Left cardiac atrium (tissue), 4 donors: ENCODE data around the gene GALNT11. TPM values are rescaled to one million over a fixed set of nuclear protein-coding genes. Genes with fewer than 3 reads are reported as not detected.
"Not testable (repeated sequence)": the region's sequence is repeated elsewhere in the genome, so short reads cannot be mapped to it uniquely, and the experiment has no call there.

Source experiments
- ATAC-seq, 2 donors: fragments of 200-7000 bp; cut with Tn5 transposase; one replicate each; pipeline ENCODE4 v1.9.1; 2020; ENCODE audit warnings: mild to moderate bottlenecking in 2 of 2, moderate library complexity in 2 of 2
- DNase-seq: peaks from one replicate; pipeline ENCODE4 v3.0.0-alpha.2; 2020
- intact Hi-C, 2 donors: fragments of 100-400 bp; cut with DNase I; formaldehyde crosslinking; loops; one replicate each; pipeline versions ENCODE4 v1.14.1 to v1.15.1; 2022 to 2023
- long read RNA-seq: library from polyadenylated mRNA; unstranded; transcript quantifications from one replicate; pipeline ENCODE4 v2.0.0, GENCODE V29; 2021
- total RNA-seq, 2 donors: library from RNA; stranded (reverse); fragmentation: NEBNext Ultra II Directional; extraction: Animal tissue kit (Norgen Biotek cat#: 25700); gene quantifications; one replicate each; pipeline ENCODE4 v1.2.1, GENCODE V29; 2021
- donor health status: DM: no; HTN: yes; CAD: no.
- donor health status: DM: no; HTN: yes; CAD: no; lungs with severe emphysema.
- donor health status: DM: yes; HTN: yes; CAD: no.
- donor health status: Dilated cardiomyopathy.

GALNT11 gene
- 10 to 100 TPM; 24.3 to 24.5 TPM for total RNA-seq
- long read RNA-seq, transcript GALNT11-205 (12 exons, 2,727 nt): major isoform, 26 of 41 reads
- long read RNA-seq, partial matches to known transcripts: 7 of 41 reads
- long read RNA-seq, other reads (novel, unspliced or antisense): 8 of 41 reads

GRCh38 chr7:152025077-152025936 is at the start of gene GALNT11:
GALNT11 (plus strand) TSS chr7:152025674; CDS start chr7:152094228, 68,554 bp downstream.
- DNase-seq (peak; percentile 91), ATAC-seq (peak; percentile 99)
- intact Hi-C loops: no loop called here

DNA sequence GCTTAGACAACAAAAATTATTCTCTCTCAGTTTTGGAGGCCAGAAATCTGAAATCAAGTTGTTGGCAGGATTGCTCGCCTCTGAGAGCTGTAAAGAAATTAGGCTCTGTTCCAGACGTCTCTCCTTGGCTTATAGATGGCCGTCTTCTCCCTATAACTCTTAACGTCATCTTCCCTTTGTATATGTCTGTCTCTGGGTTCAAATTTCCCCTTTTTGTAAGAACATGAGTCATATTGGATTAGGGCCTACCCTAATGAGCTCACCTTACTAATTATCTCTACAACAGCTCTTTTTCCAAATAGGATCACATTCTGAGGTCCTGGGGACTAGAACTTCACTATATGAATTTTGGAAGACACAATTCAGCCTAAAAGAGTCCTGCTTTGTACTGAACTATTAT is 46.9 kb upstream of the GALNT11 start:
- no peak for DNase-seq
- intact Hi-C loops: no loop called here
- ATAC-seq: no peak

DNA sequence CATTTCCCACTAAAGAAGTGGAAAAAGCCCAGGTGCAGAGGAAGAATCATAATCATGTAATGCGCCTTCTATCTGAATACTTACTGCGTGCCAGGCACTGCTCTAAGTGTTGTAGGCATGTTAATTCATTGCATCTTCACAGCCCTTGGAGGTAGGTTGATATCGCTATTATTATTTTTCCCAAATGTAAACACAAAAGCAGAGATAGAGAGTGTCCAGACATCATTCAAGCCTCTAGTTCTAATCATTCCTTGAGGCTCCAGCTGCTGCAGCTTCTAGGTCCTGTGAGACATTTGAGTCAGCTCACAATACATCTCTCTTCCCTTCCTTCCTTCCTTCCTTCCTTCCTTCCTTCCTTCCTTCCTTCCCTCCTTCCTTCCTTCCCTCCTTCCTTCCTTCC is 44.3 kb upstream of the GALNT11 start:
- intact Hi-C loops: no loop called here
- DNase-seq (no peak), ATAC-seq (no peak)

DNA sequence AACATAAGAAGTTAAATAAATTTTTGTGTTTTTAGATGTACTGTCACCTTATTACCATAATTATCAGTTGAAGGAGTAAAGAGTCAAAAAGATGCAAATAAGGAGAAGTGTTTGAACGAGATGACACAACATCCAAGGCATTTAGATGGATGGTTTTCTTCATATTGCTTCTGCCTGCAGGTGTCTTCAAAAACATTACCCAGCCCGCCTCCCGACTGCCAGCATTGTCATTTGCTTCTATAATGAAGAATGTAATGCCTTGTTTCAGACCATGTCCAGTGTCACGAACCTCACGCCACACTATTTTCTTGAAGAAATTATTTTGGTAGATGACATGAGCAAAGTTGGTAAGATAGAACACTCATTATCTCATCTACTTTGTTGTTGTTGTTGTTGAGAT is 42.7 kb upstream of the GALNT11 start:
- intact Hi-C loops: no loop called here
- DNase-seq (no peak), ATAC-seq (no peak)

- DNase-seq: no peak
- ATAC-seq: no peak
- intact Hi-C loops: no loop called here
Observed at GRCh38 chr7:151984612-151985011, 40.9 kb upstream of the GALNT11 start.

GRCh38 chr7:151987748-151988529 is 37.5 kb upstream of the GALNT11 start:
- DNase-seq (peak; percentile 46), ATAC-seq (peak; percentile 58 to 91)
- intact Hi-C loops: no loop called here

DNA sequence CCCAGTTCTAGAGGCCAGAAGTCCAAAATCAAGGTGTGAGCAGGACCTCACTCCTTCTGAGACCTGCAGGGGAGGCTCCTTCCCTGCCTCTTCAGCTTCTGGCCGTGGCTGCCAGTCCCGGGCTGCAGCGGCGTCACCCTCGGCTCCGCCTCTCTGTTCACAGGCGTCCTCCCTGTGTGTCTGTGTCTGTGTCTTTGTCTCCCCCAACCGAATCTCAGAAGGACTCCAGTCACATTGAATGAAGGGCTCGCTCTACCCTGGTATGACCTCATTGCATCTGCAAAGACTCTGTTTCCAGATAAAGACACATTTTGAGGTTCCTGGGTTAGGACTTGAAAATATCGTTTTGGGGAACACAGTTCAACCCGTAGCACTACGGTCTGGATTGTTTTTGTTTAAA is 33.1 kb upstream of the GALNT11 start:
- DNase-seq (peak; percentile 57), ATAC-seq (peak; percentile 82 to 89)
- intact Hi-C loops: no loop called here

- intact Hi-C loops: no loop called here
- ATAC-seq: no peak
- no peak for DNase-seq
Observed at GRCh38 chr7:151993977-151994676, 31.3 kb upstream of the GALNT11 start.

DNA sequence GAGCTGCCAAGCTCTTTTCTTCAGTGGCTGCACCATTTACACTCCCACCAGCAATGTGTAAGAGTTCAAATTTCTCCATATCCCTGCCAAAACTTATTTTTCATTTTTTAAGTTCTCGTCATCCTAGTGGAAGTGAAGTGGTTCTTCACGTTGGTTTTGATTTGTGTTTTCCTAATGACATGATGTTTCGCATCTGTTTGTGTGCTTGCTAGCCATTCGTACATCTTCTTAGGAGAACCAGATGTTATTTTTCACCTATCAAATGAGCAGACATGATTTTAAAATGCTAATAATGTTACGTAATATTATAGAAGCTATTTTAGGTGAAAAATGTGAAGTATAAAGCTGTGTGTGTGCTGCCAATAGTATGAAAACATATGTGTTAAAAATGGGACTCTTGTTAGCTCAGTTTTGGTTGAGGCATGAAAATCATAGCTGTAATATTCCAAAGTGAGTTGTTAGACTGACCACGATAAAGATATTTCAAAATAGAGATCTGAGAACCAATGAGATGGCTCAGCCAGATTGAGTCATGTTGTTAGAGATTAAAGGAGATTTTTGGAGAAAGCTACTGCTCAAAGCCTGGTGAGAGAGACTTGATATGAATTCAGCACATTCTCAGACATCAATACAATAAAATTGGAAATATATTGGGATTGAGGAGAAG is 25.9 kb upstream of the GALNT11 start:
- DNase-seq: no peak
- intact Hi-C loops: no loop called here
- ATAC-seq: peak in 1 of 2 donors; percentile 70

- ATAC-seq (peak in 1 of 2 donors; percentile 38), DNase-seq (no peak)
- intact Hi-C loops: no loop called here
Observed at GRCh38 chr7:152000191-152000590, 25.3 kb upstream of the GALNT11 start.

- intact Hi-C loops: no loop called here
- ATAC-seq (no peak), DNase-seq (no peak)
Observed at GRCh38 chr7:152006336-152006735, 19.1 kb upstream of the GALNT11 start.

GRCh38 chr7:152011860-152012259 is 13.6 kb upstream of the GALNT11 start:
- no peak for DNase-seq
- intact Hi-C loops: no loop called here
- ATAC-seq: no peak

GRCh38 chr7:152013230-152013629 is 12.2 kb upstream of the GALNT11 start:
- intact Hi-C loops: no loop called here
- ATAC-seq: no peak
- DNase-seq: no peak

DNA sequence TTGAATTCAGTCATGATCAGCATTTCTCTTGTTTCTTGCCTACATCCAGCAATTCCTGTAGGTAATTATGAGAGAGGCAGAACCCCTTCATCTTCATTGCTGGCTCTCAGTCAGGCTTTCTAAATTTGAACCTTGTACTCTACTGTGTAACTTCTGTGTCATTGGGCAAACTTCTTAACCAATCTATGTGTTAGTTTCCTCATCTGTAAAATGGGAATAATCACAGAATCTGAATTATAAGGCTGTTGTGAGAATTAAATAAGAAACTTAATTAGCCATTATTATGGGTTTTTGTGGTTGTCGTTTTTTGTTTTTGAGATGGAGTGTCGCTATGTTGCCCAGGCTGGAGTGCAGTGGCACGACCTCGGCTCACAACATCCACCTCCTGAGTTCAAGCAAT is 11.5 kb upstream of the GALNT11 start:
- DNase-seq (no peak), ATAC-seq (no peak)
- intact Hi-C loops: no loop called here

- DNase-seq (no peak), ATAC-seq (no peak)
- intact Hi-C loops: no loop called here
Observed at GRCh38 chr7:152014722-152015121, 10.8 kb upstream of the GALNT11 start.

GRCh38 chr7:152015600-152015999 is 9.9 kb upstream of the GALNT11 start:
- intact Hi-C loops: no loop called here
- ATAC-seq (no peak), DNase-seq (no peak)

DNA sequence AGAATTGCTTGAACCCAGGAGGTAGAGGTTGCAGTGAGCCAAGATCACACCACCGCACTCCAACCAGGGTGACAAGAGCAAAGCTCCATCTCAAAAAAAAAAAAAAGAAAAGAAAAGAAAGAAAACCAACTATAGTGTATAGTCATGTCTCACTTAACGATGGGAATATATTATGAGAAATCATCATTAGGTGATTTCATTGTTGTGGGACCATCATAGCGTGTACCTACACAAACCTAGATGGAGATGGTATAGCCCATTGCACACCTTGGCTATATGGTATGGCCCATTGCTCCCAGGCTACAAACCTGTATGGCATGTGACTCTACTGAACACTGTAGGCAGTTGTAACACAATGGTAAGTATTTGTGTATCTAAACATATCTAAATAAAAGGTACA is 8.5 kb upstream of the GALNT11 start:
- ATAC-seq: no peak
- DNase-seq: no peak
- intact Hi-C loops: no loop called here

- DNase-seq, intact Hi-C loops, ATAC-seq: not testable (repeated sequence)
Observed at GRCh38 chr7:152017683-152018082, 7.8 kb upstream of the GALNT11 start.

GRCh38 chr7:152021740-152022139 is 3.7 kb upstream of the GALNT11 start:
- ATAC-seq, DNase-seq, intact Hi-C loops: not testable (repeated sequence)
